UCSD-AML1 (cell line): Measurements from ENCODE around the gene POLR1A.

Source experiments
- DNase-seq: peaks from one replicate; lab custom pipeline; 2025; ENCODE audit not compliant: unreplicated experiment; lab: John Stamatoyannopoulos, UW

The POLR1A gene

DNA sequence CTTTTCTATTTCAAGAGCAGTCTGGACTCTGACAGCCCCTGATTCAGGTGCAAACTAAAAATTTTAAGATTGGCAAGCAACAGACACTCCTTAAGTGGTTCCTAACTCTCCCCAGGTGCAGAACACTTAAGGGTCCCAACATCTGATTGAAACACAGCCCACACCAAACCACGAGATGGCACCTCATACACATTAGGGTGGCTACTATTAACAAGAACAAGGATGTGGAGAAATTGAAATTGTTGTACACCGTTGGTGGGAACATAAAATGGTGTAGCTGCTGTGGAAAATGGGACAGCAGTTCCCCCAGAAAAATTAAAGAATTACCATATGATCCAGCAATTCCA, 82.3 kb downstream of the POLR1A start:
- DNase-seq = no peak

DNA sequence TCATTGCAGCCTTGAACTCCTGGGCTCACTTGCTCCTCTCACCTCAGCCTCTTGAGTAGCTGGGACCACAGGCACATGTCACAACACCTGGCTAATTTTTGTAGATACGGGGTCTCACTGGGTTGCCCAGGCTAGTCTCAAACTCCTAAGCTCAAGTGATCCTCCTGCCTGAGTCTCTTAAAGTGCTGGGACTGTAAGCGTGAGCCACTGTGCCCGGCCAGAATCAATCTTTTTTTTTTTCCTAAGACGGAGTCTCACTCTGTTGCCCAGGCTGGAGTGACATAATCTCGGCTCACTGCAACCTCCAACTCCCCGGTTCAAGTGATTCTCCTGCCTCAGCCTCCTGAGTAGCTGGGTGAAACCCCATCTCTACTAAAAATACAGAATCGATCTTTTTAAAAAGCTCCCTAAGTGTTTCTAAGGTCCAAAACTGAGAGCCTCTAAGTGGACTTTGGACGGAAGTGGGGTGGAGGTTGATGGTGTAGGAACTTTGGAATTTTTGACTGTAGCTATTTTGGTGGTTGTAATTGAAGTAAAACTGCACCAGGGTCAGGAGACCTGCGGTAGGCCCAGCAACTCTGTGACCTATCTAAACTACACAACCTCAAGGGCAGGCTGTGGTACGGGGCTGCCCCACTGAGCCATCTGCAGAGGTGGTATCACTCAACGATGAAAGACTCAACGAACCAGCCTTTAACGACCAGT, 82.9 kb downstream of the POLR1A start:
- no peak for DNase-seq

DNA sequence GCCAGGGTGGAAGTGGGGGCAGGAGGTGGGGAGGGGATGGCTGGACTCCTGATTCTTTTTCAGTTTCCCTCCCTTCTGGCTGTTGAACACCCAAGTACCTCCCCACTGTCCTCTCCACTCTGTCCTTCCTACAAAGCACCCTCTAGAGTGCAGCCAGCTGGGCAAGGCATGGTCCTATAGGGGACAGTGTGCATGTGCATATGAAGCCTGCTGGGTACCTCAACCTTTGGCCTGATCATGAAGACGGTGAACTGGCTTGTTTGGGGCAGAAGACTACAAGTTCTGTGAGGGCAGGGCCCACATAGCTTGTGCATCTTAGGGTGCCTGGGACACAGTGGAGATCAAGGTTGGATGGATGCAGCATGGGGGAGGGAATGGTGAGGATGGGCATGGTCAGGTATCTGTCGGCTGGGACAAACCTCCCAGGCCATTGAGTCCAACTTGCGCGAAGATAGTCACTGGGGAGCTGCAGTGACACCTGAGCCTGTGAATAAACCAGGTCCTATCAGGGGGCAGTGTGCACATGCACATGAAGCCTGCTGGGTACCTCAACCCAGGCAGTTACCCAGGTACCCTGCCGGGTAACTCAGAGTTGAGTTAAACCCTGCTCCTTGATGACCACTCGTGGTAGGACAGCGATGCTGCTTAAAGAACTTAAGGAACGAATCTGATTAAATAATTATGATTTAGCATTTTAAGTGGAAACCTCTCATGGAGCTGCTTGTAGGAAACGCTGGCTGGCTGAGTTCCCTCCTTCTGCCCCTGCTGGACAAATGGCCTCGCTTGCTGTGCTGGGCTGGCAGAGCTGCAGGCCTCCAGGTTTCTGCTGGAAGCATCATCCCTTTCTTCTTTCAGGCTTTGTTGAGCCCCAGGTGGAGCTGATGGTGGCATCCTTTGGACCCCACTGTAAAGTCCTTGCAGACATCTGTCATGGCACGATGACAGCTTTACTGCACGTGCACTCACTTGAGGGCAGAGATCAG, 84.0 kb downstream of the POLR1A start:
- no peak for DNase-seq

DNA sequence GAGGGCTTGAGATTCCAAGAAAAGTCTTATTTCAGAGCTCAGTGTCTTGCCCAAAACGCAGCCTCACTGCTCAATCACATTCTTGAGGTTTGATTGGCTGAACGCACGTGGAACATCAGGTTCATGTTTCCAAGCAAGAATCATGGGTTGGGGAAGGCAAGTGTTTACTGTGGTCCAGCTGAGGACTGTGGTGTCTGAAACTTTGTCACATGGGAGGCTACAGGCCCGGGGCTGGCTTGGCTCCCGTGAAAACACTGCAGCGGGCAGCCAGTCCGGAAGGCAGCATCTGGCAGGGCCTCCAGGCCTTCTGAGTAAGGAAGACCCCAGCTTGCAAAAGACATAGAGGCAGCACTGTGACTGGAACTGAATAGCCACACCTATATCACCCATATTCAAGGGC, 84.7 kb downstream of the POLR1A start:
- DNase-seq = no peak

DNA sequence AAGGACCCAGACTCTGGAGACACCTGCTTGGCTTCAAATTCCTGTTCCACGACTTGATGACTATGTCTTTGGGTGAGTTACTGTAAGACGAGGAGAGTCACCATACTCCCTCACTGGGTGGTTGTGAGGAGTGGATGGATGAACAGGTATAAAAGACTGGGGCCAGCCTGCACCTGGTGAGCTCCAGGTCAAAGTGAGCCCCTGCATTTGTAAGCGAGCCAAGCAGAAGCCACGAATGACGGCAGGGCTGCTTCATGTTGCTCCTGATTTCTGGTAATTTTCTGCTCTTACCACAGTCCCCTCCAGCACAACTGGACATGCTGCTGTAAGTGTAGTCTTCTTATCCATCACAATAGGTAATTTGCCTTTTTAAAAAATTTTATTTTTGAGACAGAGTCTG, 86.6 kb downstream of the POLR1A start:
- no peak for DNase-seq

DNA sequence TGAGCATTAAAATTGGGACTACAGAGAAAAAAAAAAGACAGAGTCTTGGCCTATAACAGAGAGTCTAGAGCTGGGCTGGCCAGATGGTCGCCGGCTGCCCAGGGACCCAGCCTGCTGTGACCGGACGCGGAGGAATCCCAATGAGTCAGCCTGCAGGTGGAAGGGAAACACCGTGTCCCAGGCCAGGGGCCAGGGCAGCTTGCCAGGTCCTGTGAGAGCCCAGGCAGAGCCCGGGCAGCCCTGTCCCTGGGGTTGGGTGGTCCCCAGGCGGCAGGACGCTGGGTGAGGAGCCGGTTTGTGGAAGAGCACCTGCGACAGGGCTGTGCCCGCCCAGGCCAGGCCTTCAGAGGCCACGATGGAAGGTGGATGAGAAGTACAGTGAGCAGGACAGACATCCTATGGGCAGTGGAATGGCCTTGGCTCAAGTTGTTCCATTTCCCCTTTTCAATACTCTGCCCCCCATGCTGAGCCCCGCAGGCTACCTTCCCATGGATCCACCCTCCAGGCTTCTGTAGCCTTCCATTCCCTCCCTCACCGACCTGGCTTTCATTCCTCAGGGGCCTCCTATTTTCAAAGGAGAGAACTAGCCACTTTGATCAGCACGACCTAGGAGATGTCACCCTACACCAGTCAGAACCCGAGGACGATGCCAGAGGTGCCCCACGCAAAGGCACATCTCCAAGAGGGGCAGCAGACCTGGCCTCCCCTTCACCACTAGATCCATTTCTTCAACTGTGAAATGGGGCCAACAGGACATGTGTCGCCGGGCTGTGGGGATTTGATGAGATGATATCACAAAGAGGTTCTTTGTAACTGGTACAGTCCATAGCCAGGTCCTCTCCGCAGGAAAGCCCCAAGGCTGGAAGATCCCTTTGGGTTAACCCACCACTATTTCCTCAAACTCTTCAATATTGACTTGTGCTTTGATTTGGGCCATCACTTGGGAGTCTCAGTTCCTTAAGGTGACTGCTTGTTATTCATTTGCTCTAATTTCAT, 87.5 kb downstream of the POLR1A start:
- no peak for DNase-seq

DNA sequence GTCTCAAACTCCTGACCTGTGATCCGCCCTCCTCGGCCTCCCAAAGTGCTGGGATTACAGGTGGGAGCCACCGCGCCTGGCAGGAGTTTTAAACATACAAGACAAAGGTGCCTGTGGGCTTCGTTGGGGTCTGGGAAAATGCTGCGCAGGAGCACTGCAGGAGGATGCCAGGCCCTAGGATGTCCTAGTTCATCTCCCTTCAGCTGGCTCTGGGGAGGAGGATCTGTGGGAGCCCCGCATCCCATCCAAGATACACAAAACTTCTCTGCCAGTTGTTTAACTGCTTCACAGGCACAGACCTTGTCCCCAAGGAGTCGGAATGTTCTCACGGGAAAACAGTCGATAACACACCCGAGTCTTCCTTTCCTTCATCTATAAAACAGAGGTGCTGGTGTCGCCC, 89.1 kb downstream of the POLR1A start:
- DNase-seq = no peak

DNA sequence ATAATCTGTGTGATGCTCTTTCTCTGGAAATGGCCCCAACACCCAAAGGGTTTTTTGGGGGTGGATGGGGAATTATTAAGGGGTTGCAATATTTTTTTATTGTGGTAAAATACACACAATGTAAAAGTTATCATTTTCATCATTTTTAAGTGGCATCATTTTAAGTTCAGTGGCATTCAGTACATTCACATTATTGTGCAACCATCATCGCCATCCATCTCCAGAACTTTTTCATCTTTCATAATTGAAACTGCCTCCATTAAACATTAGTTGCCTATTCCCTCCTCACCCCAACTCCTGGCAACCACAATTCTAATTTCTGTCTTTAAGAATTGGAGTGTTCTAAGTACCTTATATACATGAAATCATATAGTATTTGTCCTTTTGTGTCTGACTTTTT, 90.0 kb downstream of the POLR1A start:
- no peak for DNase-seq

DNA sequence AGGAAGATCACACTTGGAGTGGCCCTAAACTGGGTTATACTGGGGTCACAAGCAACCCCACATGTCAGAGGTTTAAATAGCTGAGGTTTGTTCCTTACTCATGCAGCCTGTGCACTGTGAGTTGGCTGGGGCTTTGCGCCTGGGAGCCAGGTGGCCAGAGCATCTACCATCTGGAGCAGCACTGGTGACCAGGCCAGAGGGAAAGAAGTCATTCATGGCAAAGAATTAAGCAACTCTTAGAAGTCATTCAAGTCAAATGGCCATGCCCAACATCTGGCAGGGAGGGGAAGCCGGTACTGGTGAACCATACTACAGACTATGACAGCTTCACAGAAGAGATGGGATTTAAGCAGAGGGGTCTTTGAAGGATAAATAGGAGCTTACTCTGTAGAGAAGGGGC, 90.7 kb downstream of the POLR1A start:
- DNase-seq = no peak

DNA sequence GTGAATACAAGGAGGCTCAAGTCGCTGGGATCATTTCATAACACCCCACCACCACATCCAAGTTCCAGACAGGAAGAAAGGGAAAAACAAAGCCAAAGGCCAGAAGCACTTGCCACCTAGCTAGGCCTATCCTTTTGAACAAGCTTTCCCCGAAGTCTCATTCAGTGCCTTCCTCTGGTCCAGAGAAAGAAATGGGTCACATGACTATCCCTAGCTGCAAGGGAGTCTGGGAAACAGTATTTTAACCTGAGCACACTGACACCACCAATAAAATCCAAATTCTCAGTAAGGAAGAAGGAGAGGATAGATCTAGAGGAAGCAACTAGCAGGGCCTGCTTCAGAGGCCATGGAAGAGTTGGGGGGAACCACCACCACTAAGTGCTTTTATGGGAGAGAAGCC, 91.2 kb downstream of the POLR1A start:
- no peak for DNase-seq

DNA sequence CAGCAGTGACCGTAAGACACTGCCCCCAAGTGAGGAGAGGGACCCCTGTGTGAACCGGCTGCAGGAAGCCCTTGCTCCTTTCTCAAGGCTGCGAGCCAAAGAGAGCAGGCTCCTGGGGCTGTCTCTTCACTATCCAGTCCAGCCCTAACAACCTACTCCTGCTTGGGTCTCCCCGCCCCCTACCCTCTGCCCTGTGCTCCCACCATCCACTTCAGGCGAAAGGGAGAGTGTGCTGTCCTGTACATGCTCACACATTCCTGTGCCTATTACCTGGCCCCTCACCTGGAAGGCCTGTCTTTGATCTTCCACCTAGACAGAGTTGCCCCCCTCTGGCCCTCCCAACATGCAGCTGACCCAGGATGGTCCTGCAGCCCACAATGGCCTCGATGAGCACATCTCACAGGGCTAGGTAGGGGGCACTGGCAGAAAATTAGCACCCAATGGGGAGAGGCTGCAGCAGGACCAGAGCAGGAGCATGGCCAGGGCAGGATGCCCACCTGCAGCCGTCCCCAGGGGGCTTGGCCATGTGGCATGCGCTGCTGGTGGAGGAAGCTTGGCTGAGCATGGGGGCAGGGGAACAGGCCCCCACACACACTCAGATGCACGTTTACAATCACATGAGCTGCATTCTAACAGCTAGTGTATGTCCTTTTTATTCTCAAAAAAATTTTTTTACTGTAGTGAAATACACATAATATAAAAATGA, 93.5 kb downstream of the POLR1A start:
- DNase-seq = no peak

DNA sequence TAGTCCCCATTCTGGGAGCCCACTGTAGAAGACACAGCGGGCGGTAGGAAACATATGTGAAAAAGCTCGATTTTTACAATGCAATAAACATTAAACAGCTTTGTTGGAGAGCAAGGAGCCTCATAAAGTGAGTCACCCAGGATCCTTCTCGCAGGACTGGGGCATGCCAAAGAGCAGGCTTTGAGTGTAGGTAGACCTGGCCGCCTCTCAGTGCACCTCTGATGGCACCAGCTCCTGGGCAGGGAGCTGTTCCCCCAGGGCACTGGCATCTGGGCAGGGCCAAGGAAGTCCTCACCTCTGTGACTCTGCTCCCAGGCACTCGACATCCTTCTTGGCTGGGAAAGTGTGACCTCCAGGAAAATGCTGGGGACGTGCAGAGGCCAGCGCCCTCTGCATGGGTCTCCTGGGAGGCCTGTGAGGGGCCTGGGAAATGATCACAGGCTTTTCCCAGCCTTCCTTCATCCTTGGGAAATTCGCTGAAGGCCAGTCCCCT, 94.2 kb downstream of the POLR1A start:
- DNase-seq = no peak

DNA sequence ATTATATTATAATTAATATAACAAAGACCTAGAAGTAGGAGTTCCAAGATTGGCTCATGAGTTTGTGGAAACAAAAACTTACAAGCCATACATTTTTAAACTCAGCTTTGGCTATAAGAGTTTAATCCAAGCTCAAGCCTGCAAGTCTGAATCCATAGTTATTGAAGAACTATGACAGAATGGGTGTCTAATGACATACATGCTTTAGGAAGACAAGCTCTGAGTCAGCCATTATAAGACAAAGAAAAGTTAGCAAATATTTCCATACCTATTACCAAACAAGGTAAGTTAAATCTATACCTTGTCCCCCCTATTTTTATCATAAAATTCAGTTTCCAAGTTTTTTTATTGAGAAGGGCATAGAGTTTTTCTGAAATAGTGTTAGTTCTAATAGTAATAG, 95.6 kb downstream of the POLR1A start:
- no peak for DNase-seq

DNA sequence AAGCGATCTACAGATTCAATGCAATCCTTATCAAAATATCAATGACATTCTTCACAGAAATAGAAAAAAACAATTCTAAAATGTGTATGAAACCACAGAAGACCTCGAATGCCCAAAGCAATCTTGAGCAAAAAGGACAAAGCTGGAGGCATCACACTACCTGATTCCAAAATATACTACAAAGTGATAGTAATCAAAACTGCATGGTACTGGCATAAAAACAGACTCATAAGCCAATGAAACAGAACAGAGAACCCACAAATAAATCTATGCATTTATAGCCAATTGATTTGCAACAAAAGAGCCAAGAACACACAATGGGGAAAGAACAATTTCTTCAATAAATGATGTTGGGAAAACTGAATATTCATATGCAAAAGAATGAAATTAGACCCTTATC, 99.2 kb downstream of the POLR1A start:
- DNase-seq = no peak

DNA sequence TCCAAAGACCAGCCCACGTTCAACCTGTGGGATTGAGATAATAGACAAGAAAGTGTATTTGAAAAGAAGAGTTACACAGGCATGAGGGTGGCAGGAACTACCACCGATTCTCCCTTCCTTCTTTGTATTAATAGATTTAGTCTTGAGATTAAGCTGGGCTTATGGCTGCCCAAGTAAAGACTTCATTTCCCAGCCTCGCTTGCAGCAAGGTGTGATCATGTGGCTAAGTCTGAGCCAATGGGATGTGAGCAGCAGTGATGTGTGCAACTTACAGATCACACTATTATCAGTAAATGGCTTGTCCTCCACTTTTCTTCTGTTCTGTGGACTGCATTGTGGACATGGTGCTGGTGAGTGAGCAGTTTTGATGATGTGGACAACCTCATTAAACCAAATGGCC, 101.7 kb downstream of the POLR1A start:
- DNase-seq = no peak

DNA sequence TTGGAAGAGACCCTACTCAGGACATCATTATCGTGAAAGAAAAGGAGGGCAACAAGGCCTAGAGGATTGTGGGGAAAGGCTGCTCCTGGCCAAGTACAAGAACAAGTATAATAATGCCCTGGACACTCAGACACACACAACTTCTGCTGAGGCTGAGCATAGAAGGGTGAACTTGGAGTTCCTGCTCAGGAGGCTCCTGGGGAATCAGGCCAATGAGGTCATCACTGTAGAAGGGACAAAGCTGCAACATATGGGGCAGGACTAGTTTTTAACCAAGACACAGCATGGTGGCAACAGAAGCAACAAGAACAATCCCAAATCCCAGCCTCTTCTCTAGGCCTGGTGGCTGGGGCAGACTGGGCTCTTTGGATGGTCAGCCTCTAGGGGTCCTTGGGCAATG, 102.6 kb downstream of the POLR1A start:
- no peak for DNase-seq

DNA sequence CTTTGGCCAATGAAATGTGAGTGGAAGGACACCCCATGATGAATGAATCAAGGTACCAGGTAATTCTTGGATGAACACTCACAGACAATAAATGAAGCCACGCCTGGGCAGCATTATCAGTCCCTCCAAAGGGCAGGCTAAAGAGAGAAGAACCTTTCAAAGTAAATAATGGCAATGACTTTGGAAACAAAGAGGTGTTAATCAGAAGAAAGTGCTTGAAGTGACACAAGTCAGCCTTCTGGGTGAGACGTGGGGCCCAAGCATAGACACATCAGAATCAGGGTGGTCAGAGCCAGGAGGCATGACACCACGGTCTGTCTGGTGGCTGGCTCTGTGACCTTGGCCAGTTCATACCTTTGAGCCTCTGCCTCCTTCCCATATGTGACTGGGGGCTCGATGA, 103.3 kb downstream of the POLR1A start:
- DNase-seq = no peak

DNA sequence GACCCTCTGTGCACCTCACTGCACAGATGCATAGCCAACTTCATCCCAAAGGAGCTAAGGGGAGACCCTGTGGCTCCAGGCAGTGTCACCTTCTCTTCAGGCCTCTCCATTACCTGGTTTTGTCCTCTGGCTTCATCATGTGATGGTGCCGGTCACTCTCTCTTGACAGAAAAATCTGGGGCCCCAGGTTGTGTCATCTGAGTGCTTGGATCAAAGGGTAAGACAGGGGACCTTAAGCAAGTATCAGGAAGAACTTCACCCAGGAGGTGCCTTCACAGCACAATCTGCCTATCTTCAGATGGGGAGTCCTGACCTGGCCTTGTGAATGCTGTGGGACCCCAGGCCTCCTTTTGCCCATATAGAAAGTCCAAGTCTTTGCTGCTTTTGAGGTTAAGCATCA, 104.4 kb downstream of the POLR1A start:
- no peak for DNase-seq

DNA sequence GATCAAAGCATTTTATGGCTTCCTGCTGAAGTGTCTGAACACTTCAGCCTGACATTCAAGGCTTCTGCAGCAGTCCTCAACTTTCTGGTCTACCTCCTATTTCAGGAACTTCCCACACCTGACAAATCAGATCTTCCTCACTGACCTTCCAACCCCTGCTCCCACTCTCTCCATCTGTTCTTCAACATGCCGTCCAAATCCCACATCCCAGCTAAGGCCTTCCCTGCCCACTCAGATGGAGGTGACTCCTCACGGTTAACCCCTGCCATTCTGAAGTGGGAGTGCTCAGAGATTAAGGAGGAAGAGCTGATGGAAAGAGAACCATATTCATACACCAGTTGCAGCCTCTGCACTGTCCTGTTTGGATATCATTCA, 104.8 kb downstream of the POLR1A start:
- no peak for DNase-seq

DNA sequence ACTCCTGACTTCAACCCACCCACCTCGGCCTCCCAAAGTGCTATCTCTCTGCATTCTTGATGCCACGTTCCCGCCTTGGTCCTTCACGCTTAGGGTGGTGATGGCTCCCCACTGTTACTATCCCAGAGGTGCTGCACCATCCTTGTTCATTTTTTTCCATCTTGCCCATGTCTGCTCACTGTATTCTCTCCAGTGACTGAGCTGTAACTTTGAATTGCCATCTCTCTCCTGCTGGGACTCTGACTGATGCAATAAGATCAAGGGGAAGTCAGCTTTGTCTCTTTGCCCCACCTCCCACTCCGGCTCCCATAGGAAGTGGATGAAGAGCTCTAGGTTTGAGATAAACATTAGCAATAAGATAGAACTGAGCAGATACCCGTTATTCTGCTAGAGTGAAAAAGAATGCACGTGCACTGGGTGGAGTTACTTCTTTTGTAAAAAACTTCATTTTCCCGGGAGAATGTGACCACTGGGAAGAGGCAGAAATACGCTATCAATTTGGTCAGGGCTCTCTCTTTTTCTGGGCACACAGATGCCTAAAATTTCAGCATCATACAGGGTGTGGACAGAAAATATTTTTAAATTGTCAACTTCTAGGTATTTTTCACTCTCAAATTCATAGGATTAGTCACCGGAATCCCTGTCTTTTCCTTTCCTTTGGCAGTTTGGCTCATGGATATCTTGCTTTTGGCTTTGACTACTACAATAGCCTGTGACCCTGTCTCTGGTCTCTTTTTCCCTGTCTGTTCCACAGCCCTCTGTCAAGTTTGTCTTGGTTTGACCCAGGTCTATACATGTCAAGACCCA, 105.4 kb downstream of the POLR1A start:
- DNase-seq = peak; percentile 22
